ENCODE data around the gene ERFL. TPM values are rescaled to one million over a fixed set of nuclear protein-coding genes. Genes with fewer than 3 reads are reported as not detected.

Gene ERFL
- polyA plus RNA-seq, 3 donors, result 0.06 to 0.21 (median 0.12) TPM

DNA sequence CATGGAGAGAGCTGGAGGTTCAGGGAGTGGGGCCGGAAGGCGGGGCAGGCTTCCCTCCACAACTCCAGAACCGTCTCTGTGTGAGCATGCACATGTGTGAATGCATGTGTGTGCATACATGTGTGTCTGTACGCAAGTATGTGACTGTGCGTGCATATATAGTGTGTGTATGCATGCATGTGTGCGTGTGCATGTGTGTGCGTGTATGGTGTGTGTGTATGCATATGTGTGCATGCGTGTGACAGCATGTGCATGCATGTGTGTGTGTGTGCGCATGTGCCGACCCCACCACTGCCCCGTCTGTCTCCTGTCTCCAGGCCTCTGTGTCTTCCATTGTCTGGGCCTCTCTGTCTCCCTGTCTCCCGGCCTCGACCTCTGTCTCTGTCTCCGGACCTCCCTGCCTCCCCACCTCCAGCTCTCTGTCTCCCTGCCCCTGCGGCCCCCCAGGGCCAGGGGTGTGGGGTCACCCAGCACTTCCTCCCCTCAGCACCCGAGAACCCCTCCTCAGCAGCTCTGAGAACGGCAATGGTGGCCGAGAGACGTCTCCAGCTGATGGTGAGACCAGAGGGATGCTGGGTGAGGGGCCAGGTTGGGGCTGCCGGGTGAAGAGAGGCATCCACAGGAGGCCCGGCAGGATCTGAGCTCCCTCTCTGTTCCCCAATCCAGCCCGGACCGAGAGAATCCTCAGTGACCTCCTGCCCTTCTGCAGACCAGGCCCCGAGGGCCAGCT, 22.8 kb downstream of the ERFL start:
- no peak for DNase-seq (ENCODE audit: extremely low read depth in 1 of 11, low read depth in 9 of 11, low spot score in 4 of 11)

DNA sequence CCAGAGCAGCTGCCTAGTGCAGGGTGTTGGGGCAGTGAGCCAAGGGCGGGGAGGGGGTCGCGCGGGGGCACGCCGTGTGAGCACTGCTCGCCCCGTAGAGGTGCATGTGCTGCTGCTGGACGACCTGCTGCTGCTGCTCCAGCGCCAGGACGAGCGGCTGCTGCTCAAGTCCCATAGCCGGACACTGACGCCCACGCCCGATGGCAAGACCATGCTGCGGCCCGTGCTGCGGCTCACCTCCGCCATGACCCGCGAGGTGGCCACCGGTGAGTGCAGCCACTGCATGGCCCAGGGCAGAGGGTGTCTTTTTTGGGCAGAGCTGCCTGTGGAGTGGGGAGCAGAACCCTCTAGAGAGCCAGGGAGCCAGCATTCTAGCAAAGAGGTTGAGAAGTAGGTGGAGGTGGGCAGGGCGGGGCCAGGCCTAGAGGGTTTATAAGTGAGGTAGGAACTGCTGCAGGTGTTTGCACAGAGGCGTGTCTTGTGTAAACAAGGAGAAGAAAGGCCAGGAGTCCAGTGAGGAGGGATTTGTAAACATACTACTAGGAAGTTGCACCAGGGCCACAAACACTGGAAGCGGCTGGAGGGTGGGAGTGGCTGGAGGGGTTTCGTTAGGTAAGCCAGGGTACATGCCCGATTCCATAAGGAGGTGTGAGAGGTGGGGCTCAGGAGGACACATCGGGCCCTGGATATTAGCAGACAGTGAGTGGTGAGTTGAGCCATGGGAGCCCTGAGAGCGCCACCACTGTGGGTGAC, 24.0 kb downstream of the ERFL start:
- DNase-seq (ENCODE audit: extremely low read depth in 1 of 11, low read depth in 9 of 11, low spot score in 4 of 11), result no peak

DNA sequence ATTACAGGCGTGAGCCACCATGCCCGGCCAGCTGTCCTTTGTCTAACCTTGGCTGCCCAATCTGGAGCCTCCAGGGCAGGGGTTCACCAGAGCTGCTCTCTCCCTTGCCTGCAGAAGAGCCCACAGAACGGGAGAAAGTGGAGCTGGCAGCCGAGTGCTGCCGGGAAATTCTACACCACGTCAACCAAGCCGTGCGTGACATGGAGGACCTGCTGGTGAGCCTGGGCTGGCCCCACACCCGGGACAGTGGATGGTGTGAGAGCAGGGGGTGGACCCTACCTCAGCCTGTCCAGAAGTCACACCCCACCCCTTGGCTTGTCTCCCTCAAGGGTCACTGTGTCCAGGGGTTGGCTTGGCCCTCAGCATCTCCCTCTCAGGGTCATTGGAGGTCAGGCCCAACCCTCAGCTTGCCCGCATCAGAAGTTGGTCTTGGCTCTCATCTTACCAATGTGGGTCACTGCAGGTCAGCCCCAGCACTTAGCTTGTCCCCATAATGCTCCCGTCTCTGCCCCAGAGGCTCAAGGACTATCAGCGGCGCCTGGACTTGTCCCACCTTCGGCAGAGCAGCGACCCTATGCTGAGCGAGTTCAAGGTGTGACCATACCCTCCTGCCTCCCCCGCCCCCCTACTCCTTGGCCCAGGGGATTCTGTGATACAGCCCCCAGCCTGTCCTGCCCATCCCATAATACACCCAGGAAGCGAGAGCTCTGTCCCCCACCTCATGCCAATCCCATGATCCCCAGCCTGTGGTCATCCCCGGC, 24.9 kb downstream of the ERFL start:
- no peak for DNase-seq (ENCODE audit: extremely low read depth in 1 of 11, low read depth in 9 of 11, low spot score in 4 of 11)

DNA sequence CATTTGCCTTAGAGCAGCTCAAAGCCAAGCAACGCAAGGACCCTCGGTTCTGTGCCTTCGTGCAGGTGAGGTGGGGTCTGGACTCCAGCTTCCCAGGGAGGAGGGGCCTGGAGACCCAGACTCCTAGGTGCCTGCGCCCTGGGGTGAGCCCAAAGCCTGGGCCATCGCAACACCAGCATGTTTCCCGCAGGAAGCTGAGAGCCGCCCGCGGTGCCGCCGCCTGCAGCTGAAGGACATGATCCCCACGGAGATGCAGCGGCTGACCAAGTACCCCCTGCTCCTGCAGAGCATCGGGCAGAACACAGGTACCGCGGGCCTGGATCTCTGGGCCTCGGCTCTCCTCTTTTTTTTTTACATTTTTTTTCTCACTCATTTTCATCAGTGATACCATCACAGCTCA, 25.7 kb downstream of the ERFL start:
- no peak for DNase-seq (ENCODE audit: extremely low read depth in 1 of 11, low read depth in 9 of 11, low spot score in 4 of 11)

DNA sequence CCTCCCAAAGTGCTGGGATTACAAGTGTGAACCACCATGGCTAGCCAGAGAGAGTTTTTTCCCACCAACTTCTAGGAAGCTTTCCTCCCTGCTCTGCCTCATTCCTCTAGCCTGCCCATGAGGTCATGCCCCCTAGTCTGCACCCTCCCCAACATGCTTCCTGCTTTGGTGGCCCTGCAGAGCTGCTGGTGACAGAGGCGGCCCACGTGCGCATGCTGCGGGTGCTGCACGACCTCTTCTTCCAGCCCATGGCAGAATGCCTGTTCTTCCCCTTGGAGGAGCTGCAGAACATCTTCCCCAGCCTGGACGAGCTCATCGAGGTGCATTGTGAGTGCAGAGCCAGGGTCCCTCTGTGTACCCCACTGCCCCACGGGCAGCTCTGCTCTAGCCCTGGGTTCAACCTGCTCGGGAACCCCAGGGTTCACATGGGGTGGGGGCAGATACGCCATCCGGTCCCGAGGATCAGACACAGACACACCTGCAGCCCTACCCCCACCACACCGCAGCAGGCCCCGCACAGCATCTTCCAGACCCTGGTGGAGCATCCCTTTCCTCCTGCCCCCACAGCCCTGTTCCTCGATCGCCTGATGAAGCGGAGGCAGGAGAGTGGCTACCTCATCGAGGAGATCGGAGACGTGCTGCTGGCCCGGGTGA, 26.4 kb downstream of the ERFL start:
- DNase-seq (ENCODE audit: extremely low read depth in 1 of 11, low read depth in 9 of 11, low spot score in 4 of 11), result no peak

DNA sequence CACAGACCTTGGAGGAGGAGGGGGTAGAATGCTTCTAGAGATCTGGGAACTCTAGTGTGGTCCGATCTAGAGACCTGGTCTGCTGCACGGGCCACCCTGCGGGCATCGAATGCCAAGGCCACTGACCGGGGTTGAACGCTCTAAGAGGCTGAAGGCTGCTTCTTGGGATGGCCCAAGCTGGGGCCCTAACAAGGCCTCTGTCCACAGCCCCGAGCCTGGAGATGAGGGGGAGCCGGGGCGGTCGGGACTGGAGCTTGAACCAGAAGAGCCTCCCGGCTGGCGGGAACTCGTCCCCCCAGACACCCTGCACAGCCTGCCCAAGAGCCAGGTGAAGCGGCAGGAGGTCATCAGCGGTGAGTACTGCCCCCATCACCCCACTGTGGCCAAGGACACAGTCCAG, 30.0 kb downstream of the ERFL start:
- DNase-seq (ENCODE audit: extremely low read depth in 1 of 11, low read depth in 9 of 11, low spot score in 4 of 11), result no peak

DNA sequence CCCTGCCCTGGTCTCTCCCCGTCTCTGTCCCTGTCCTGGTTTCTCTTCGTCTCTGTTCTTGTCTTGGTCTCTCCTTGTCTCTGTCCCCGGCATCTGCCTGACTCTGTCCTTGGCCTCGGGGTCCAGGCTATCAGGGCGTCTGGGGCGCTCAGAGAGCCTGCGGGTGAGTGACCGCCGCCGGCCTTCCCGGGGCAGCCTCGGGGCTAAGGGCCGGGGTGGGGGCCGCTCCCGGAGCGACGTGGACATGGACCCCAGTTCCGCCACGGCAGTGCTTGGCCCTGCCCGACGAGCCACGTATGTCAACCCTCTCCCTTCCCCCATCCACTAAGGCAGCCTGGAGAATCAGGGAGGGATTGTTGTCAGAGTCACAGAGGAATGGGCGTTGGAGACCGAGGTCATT, 30.4 kb downstream of the ERFL start:
- DNase-seq (ENCODE audit: extremely low read depth in 1 of 11, low read depth in 9 of 11, low spot score in 4 of 11), result no peak

DNA sequence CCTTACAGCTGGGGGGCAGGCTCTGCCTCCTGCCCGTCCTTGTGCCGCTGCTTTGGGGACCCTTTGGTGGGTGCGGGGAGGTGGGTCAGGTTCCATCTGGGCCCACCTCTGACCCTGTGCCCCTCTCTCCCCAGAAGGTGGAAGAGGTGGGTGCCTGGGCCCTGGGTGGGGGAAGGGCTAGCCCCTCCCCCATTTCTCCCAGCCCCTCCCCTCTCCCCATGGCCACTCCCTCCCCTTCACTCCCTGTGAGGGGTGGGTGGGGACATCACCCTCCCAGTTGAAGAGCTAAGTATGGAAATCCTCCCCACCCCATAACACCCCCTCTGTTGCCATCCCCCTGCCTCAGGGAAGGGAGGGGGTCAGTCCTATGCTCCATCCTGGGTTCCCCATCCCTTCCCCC, 31.1 kb downstream of the ERFL start:
- DNase-seq (ENCODE audit: extremely low read depth in 1 of 11, low read depth in 9 of 11, low spot score in 4 of 11), result no peak

DNA sequence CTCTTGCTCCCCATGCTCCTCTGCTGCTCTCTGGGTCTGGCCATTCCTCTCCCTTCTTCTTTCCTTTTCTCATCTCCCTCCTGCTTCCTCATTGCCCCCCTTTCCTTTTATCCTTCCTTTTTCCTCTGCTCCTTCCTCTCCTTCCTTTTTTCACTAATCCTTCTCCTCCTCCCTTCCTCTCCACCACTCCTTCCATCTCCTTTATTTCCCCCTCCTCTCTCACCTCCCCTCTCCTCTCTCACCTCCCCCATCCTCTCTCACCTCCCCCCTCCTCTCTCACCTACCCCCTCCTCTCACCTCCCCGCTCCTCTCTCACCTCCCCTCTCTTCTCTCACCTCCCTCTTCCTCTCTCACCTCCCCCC, 31.7 kb downstream of the ERFL start:
- DNase-seq (ENCODE audit: extremely low read depth in 1 of 11, low read depth in 9 of 11, low spot score in 4 of 11), result no peak

DNA sequence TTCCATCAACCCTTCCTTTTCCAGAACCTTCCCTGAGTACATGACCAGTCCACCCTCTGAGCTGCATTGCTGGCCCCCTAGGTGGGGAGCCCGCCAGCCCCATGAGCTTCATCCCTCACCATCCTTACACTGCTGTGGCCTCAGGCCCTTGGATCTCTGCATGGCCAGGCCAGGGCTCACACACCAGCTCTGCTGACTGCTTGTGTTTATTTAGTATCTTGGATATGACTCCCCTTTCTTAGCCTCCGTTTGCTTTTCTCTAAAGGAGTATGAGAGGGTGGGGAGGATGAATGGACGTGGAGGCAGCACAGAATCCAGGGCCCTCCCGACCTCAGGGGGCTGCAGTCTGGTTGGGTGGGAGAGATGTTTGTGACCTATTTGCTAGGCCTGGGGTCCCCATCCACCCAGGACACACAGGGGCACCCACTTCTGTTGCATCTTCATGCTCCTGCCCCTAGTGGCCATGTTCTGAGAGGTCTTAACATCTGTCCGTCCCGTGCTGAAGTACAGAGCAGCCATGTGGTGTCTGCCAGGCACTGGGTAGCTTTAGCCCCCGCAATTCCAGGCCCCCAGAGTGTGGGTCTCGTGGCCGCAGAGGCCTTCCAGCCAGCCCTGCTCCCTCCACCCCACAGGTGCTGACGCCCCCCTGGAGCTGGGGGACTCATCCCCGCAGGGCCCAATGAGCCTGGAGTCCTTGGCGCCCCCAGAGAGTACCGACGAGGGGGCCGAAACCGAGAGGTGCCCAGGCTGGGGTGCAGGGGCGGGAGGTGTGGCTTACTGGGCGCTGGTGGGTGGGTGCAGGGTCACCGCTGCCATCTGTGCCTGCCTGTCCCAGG, 32.3 kb downstream of the ERFL start:
- no peak for DNase-seq (ENCODE audit: extremely low read depth in 1 of 11, low read depth in 9 of 11, low spot score in 4 of 11)

DNA sequence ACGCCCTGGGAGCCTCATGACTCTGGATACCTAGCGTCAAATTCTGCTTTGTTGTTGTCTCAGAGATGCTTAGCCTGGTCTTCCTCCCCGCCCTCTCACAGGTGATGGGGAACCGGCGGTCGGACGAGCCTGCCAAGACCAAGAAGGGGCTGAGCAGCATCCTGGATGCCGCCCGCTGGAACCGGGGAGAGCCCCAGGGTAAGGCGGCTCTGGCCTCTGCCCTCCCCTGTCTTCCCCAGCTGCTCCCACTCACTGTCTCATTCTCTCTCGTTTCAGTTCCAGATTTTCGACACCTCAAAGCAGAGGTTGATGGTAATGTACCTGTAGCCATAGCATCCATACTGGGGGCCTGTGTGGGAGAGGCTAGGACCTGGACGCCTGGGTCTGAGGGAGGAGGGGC, 33.9 kb downstream of the ERFL start:
- no peak for DNase-seq (ENCODE audit: extremely low read depth in 1 of 11, low read depth in 9 of 11, low spot score in 4 of 11)

DNA sequence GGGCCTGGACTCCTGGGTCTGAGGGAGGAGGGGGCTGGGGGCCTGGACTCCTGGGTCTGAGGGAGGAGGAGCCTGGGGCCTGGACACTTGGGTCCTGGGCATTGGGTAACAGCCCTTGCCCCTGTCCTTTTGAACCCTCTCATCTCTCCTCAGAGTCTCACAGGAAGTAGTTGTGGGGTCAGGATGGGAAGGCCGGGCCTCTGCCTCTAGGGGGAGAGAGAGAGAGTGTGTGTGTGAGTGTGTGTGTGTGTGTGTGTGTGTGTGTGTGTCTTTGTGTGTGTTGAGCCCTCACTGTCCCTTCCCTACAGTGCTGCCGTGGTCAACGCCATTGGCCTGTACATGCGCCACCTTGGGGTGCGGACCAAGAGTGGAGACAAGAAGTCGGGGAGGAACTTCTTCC, 34.4 kb downstream of the ERFL start:
- DNase-seq (ENCODE audit: extremely low read depth in 1 of 11, low read depth in 9 of 11, low spot score in 4 of 11), result no peak

DNA sequence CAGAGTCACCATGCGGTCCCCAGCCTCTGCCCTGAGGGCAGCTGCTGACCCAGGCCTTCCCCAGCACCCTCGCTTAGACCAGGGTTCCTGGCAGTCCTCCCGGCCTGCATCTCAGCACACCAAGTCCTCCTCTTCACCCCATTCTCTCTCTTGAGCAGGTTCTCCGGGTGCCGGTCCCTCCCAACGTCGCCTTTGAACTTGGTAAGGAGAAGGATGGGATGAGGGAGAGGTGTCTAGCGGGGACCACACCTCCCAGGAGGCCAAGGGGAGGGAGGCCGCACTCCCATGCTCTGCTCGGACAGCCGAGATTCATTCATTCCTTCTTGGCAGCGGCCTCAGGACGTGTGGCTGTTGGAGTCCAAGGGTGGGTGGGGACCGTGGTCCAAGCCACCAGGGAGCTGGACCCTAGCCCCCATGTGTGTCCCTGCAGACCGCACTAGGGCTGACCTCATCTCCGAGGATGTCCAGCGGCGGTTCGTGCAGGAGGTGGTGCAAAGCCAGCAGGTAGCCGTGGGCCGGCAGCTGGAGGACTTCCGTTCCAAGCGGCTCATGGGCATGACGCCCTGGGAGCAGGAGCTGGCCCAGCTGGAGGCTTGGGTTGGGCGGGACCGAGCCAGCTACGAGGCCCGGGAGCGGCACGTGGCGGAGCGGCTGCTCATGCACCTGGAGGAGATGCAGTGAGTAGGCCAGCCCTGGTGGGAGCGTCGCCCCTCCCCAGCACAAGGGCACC, 35.9 kb downstream of the ERFL start:
- no peak for DNase-seq (ENCODE audit: extremely low read depth in 1 of 11, low read depth in 9 of 11, low spot score in 4 of 11)

DNA sequence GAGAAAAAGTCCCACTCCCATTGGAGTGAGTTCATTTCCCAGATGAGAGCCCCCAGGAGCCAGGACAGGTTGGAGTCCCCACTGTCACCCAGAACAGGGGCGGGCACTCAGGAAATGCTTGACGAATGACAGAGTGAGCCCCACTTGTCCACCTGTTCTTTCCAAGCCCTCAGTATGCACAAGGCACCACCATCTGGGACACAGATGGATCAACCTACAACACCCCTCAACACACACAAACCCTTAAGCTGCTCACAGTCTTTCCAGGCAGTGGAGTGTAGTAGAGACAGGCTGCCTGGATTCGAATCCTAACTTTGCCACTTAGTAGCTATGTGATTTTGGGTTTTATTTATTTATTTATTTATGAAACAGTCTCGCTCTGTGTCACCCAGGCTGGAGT, 37.3 kb downstream of the ERFL start:
- no peak for DNase-seq (ENCODE audit: extremely low read depth in 1 of 11, low read depth in 9 of 11, low spot score in 4 of 11)

DNA sequence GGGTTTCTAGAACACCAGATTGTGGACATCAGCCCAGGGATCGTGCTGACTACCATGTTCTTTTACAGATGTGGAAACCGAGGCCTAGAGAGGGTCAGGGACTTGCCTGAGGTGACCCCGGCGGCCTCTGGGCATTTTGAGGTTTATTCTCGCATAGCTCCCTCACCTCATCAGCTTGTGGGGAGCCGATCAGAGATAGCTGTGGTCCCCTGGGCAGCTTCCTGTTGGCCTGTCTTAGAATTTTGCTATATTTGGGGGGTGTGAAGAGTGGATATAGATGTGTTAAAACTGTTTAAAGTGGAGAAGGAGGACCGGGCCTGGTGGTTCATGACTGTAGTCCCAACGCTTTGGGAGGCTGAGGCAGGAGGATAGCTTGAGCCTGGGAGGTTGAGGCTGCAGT, 38.4 kb downstream of the ERFL start:
- no peak for DNase-seq (ENCODE audit: extremely low read depth in 1 of 11, low read depth in 9 of 11, low spot score in 4 of 11)

DNA sequence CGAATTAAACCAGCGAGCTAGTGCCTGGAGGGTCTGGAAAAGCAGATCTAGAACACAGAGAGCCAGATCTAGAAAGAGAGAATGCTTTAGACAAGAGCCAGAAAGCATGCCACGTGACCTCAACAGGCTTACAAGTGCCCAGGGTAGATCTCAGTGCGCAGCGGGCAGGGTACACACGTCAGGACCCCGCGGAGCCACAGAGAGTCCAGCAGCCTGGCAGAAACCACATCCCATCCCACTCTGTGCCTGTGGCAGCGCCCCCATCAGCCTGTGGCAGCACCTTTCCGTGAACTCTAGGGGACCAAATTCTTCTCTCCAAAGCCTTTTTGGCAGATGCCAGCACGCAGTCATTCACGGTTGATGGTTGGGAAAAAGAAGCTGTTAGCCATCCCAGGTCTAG, 39.3 kb downstream of the ERFL start:
- DNase-seq (ENCODE audit: extremely low read depth in 1 of 11, low read depth in 9 of 11, low spot score in 4 of 11), result no peak

DNA sequence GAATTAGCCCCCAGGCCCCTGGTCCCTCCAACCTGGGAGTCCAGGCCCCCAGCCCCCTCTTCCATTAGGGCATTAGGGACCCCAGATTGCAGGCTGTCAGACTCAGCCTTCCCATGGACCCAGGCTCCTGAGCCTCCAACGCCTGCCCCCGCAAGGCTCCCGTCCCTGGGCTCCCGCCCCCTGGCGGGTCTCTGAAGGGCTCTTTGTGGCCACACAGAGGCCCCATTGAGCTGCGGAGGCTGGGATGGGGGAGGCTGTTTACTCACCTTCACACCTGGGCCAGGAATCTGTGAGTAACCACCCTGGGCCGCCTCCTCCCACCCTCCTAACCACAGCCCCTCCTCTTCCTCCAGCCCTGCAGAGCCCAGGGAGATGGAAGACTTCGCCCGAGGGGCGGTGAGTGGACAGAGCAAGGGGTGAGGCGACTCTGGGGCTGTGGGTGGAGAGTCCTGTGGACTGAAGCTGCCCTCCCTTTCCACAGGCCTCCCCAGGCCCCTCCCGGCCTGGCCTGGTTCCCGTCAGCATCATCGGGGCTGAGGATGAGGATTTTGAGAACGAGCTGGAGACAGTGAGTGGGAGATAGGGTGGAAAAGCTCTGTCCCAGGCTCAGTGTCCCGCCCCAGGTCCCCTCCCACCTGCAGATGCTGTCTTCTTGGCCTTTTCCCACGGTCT, 40.4 kb downstream of the ERFL start:
- no peak for DNase-seq (ENCODE audit: extremely low read depth in 1 of 11, low read depth in 9 of 11, low spot score in 4 of 11)
